Measurements from ENCODE around the gene ADRB2. TPM values are rescaled to one million over a fixed set of nuclear protein-coding genes. Genes with fewer than 3 reads are reported as not detected.

The ADRB2 gene
- total and polyA plus RNA-seq, 10 of the 15 experiments (the other 5 are each of a cell fraction or from before 2014, with no cell fraction given) = 0.03 to 0.34 (median 0.18) TPM; not detected in 1

DNA sequence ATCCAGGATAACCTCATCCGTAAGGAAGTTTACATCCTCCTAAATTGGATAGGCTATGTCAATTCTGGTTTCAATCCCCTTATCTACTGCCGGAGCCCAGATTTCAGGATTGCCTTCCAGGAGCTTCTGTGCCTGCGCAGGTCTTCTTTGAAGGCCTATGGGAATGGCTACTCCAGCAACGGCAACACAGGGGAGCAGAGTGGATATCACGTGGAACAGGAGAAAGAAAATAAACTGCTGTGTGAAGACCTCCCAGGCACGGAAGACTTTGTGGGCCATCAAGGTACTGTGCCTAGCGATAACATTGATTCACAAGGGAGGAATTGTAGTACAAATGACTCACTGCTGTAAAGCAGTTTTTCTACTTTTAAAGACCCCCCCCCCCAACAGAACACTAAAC, 1.3 kb downstream of the ADRB2 start:
- no peaks in the 10 kb centered on the region; a peak in 1 of 4 replicates for H3K27me3 ChIP-seq (replicated peaks in 1 of 2; ENCODE audit: control insufficient read depth in 2 of 2, insufficient read depth in 2 of 2, low read length in 1 of 2)
- no peak overlapping the region for H3K9ac ChIP-seq (ENCODE audit: control insufficient read depth, insufficient read depth, low read length)
- H4K20me1 ChIP-seq (ENCODE audit: control insufficient read depth, insufficient read depth) = no peaks in the 10 kb centered on the region
- RAD21 ChIA-PET (ENCODE audit: unreplicated experiment) = no interaction called here
- H3K36me3 ChIP-seq (ENCODE audit: control insufficient read depth in 2 of 2, insufficient read depth in 2 of 2, low read length in 1 of 2) = no peaks in the 10 kb centered on the region
- H3K4me2 ChIP-seq (ENCODE audit: control insufficient read depth, insufficient read depth) = no peak overlapping the region
- no peak for FAIRE-seq
- SMC1A ChIA-PET (ENCODE audit: uncharacterized antibody, unreplicated experiment) = interaction anchor here (0.6 to 1.5 kb wide), 8 partner anchors 10 to 132 kb away, joined by 3 to 4 read pairs (median 3); no protein-coding TSS in a partner anchor
- peaks cover 23% of the 10 kb centered on the region for H3K4me1 ChIP-seq (ENCODE audit: control insufficient read depth, insufficient read depth, low read length)
- ATAC-seq = no peak
- CTCF ChIA-PET = interaction anchor here (0.7 to 1.5 kb wide), 4 partner anchors 19 to 95 kb away, joined by 3 to 10 read pairs (median 5); no protein-coding TSS in a partner anchor
- 90% methylated on average over 7 of the region's 7 CpGs for WGBS (ENCODE audit: insufficient coverage, insufficient replicate concordance, low lambda C conversion rate, missing lambda C conversion rate)
- H3K4me3 ChIP-seq = no peak overlapping the region
- no peak overlapping the region for H2AFZ ChIP-seq (ENCODE audit: control insufficient read depth, low read depth, low read length)
- in situ Hi-C loops (cut with MboI) (no loop called here), intact Hi-C loops (cut with micrococcal nuclease; ENCODE audit: unreplicated experiment) (loop anchor here (2.0 kb wide), 1 partner anchor 87 kb away; no protein-coding TSS in a partner anchor)
- no peak overlapping the region for H3K27ac ChIP-seq (ENCODE audit: control insufficient read depth, insufficient read depth)
- DNase-seq (ENCODE audit: low read depth, low spot score) = no peak
- H3K79me2 ChIP-seq (ENCODE audit: control insufficient read depth, insufficient read depth, low read length) = no peaks in the 10 kb centered on the region
- TF ChIP-seq, protein P1, sequence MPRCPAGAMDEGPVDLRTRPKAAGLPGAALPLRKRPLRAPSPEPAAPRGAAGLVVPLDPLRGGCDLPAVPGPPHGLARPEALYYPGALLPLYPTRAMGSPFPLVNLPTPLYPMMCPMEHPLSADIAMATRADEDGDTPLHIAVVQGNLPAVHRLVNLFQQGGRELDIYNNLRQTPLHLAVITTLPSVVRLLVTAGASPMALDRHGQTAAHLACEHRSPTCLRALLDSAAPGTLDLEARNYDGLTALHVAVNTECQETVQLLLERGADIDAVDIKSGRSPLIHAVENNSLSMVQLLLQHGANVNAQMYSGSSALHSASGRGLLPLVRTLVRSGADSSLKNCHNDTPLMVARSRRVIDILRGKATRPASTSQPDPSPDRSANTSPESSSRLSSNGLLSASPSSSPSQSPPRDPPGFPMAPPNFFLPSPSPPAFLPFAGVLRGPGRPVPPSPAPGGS (IDR thresholded peaks at IDR 0.05; ENCODE audit: borderline replicate concordance, insufficient read depth, low read depth, low read length, poor library complexity, severe bottlenecking) = no peak
- TF ChIP-seq CTCF (IDR thresholded peaks at IDR 0.05 in 2 of 3, conservative IDR thresholded peaks at IDR 0.05 in 1 of 3; ENCODE audit: control insufficient read depth in 2 of 3, extremely low read depth in 1 of 3, insufficient read depth in 1 of 3, low read depth in 3 of 3, low read length in 3 of 3) (no peak), NBN (IDR thresholded peaks at IDR 0.05) (no peak), SUZ12 (IDR thresholded peaks at IDR 0.05; ENCODE audit: unreplicated experiment) (no peak), NFXL1 (IDR thresholded peaks at IDR 0.05; ENCODE audit: borderline replicate concordance) (no peak), RBBP5 (conservative IDR thresholded peaks at IDR 0.05) (no peak), ZBTB4 (CRISPR knock-in tag; IDR thresholded peaks at IDR 0.05) (no peak), MTA2 (IDR thresholded peaks at IDR 0.05; ENCODE audit: low read depth) (no peak), STAT3 (IDR thresholded peaks at IDR 0.05; ENCODE audit: low read depth, low read length) (no peak)
- TF ChIP-seq, protein P2, sequence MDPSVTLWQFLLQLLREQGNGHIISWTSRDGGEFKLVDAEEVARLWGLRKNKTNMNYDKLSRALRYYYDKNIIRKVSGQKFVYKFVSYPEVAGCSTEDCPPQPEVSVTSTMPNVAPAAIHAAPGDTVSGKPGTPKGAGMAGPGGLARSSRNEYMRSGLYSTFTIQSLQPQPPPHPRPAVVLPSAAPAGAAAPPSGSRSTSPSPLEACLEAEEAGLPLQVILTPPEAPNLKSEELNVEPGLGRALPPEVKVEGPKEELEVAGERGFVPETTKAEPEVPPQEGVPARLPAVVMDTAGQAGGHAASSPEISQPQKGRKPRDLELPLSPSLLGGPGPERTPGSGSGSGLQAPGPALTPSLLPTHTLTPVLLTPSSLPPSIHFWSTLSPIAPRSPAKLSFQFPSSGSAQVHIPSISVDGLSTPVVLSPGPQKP (IDR thresholded peaks at IDR 0.05; ENCODE audit: low read depth, low read length) = no peak
- POLR2A ChIA-PET = no interaction called here
- BruUV-seq (replicated peaks) = no TSS peak
- no peaks in the 10 kb centered on the region for H3K9me3 ChIP-seq (replicated peaks; ENCODE audit: control insufficient read depth, insufficient read depth, low read length)

Measured in GM12878 (cell line).